Osteoblast (primary cell): Measurements from ENCODE around the gene ZC3H10. TPM values are rescaled to one million over a fixed set of nuclear protein-coding genes. Genes with fewer than 3 reads are reported as not detected.

ENCODE experiments used
- DNase-seq: peaks from one replicate; pipeline ENCODE4 v3.0.0; 2011; ENCODE audit warnings: low spot score, mixed read lengths; ENCODE audit not compliant: insufficient read length; ENCODE audit errors: missing footprints
- H2AFZ ChIP-seq: 2 replicates; pipeline ENCODE4 v1.6.0; 2011; ENCODE audit warnings: mild to moderate bottlenecking, low read length
- H3K27ac ChIP-seq: 2 replicates; pipeline ENCODE4 v1.5.1; 2011; ENCODE audit warnings: mild to moderate bottlenecking, low read depth, low read length, moderate library complexity
- H3K27me3 ChIP-seq: 2 replicates; pipeline ENCODE4 v1.6.0; 2012; ENCODE audit warnings: mild to moderate bottlenecking, control low read depth, inconsistent platforms, low read length, moderate library complexity; ENCODE audit not compliant: insufficient read depth
- H3K36me3 ChIP-seq: 2 replicates; pipeline ENCODE4 v1.5.1; 2011; ENCODE audit warnings: mild to moderate bottlenecking, low read length, control low read depth, moderate library complexity; ENCODE audit not compliant: insufficient read depth
- H3K4me1 ChIP-seq: 2 replicates; pipeline ENCODE4 v1.5.1; 2011; ENCODE audit warnings: mild to moderate bottlenecking, low read length, control low read depth, moderate library complexity; ENCODE audit not compliant: insufficient read depth
- H3K4me2 ChIP-seq: 2 replicates; pipeline ENCODE4 v1.6.0; 2011; ENCODE audit warnings: mild to moderate bottlenecking, low read length; ENCODE audit not compliant: insufficient read depth
- H3K4me3 ChIP-seq: fragments of 200-600 bp; sonication (generic); 3 replicates; pipeline ENCODE4 v1.5.1; 2012; ENCODE audit warnings: mild to moderate bottlenecking, low read length, inconsistent platforms; ENCODE audit not compliant: insufficient read depth
- H3K79me2 ChIP-seq: 2 replicates; pipeline ENCODE4 v1.6.0; 2012; ENCODE audit warnings: mild to moderate bottlenecking, low read length, control low read depth, inconsistent platforms; ENCODE audit not compliant: insufficient read depth
- H3K9me3 ChIP-seq: 2 replicates; pipeline ENCODE4 v1.5.1; 2011; ENCODE audit warnings: low read depth, low read length, control low read depth
- H4K20me1 ChIP-seq: 2 replicates; pipeline ENCODE4 v1.6.0; 2012; ENCODE audit warnings: mild to moderate bottlenecking, low read length, control low read depth; ENCODE audit not compliant: insufficient read depth
- total RNA-seq: library from RNA; depleted of rRNA; stranded (reverse); fragments of >200 nt; gene quantifications from 2 replicates; pipeline ENCODE4 v1.2.3, GENCODE V29; 2012
- TF ChIP-seq, protein P1 (sequence below): IDR thresholded peaks from 2 replicates; pipeline ENCODE4 v1.5.1; 2011; ENCODE audit warnings: mild to moderate bottlenecking, low read depth, low read length, moderate library complexity; ENCODE audit errors: extremely low read depth

The ZC3H10 gene
- total RNA-seq, 1 donor = 9.0 TPM

DNA sequence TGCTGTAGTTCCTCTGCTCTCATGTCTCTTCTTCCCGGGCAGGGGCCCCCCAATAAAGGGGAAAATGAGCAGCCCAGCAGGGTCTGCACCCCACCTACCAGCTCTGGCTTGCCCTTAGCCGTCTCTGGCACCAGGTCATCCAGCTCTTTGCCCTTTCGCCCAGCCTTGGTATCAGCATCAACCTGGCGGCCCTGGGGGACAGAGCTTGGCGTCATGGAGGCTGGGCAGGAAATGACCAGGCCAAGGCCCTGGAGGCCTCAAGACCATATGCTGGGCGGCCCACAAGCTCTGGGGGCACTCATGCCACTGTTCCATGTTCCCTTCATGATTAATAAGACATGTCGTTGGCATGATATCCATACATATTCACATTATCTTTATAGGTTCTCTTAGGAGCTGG, 54.8 kb downstream of the ZC3H10 start:
- Histone ChIP-seq H3K36me3 (peaks cover 79% of the 10 kb centered on the region), H3K27ac (no peak overlapping the region), H3K4me3 (no peak overlapping the region), H3K4me2 (no peak overlapping the region), H3K9me3 (no peaks in the 10 kb centered on the region), H2AFZ (no peak overlapping the region), H3K27me3 (no peaks in the 10 kb centered on the region), H4K20me1 (no peaks in the 10 kb centered on the region), H3K79me2 (no peaks in the 10 kb centered on the region), H3K4me1 (no peaks in the 10 kb centered on the region)
- TF ChIP-seq, protein P1, sequence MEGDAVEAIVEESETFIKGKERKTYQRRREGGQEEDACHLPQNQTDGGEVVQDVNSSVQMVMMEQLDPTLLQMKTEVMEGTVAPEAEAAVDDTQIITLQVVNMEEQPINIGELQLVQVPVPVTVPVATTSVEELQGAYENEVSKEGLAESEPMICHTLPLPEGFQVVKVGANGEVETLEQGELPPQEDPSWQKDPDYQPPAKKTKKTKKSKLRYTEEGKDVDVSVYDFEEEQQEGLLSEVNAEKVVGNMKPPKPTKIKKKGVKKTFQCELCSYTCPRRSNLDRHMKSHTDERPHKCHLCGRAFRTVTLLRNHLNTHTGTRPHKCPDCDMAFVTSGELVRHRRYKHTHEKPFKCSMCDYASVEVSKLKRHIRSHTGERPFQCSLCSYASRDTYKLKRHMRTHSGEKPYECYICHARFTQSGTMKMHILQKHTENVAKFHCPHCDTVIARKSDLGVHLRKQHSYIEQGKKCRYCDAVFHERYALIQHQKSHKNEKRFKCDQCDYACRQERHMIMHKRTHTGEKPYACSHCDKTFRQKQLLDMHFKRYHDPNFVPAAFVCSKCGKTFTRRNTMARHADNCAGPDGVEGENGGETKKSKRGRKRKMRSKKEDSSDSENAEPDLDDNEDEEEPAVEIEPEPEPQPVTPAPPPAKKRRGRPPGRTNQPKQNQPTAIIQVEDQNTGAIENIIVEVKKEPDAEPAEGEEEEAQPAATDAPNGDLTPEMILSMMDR = no peak
- no peak for DNase-seq

Other genes with a start within 250 kb of the ZC3H10 start
- 25.0 and 31.5 TPM in 2 replicates for gene PYM1, start 190.4 kb upstream of the ZC3H10 start, total RNA-seq
- 32.6 and 36.5 TPM in 2 replicates for gene DGKA, start 187.1 kb upstream of the ZC3H10 start, total RNA-seq
- 0.59 and 0.72 TPM in 2 replicates for gene PMEL, start 152.2 kb upstream of the ZC3H10 start, total RNA-seq
- gene CDK2, start 151.4 kb upstream of the ZC3H10 start, total RNA-seq = 13.0 and 13.4 TPM in 2 replicates
- 82.9 and 87.5 TPM in 2 replicates for gene RAB5B, start 144.2 kb upstream of the ZC3H10 start, total RNA-seq
- gene SUOX, start 121.0 kb upstream of the ZC3H10 start, total RNA-seq = 12.3 and 13.0 TPM in 2 replicates
- gene IKZF4, start 97.2 kb upstream of the ZC3H10 start, total RNA-seq = 1.2 and 2.5 TPM in 2 replicates
- 162 and 459 TPM in 2 replicates for gene RPS26, start 76.3 kb upstream of the ZC3H10 start, total RNA-seq
- 1.1 and 2.4 TPM in 2 replicates for gene ERBB3, start 38.1 kb upstream of the ZC3H10 start, total RNA-seq
- 99.0 and 115 TPM in 2 replicates for gene PA2G4, start 13.7 kb upstream of the ZC3H10 start, total RNA-seq
- 1,930 and 2,844 TPM in 2 replicates for gene RPL41, start 1.6 kb upstream of the ZC3H10 start, total RNA-seq
- 239 and 304 TPM in 2 replicates for gene ESYT1, start 10.0 kb downstream of the ZC3H10 start, total RNA-seq
- 49.8 and 53.9 TPM in 2 replicates for gene MYL6B, start 34.3 kb downstream of the ZC3H10 start, total RNA-seq
- 848 and 873 TPM in 2 replicates for gene MYL6, start 40.1 kb downstream of the ZC3H10 start, total RNA-seq
- 65.9 and 70.4 TPM in 2 replicates for gene SMARCC2, start 71.2 kb downstream of the ZC3H10 start, total RNA-seq
- 155 and 159 TPM in 2 replicates for gene RNF41, start 103.7 kb downstream of the ZC3H10 start, total RNA-seq
- 26.8 and 27.4 TPM in 2 replicates for gene NABP2, start 106.1 kb downstream of the ZC3H10 start, total RNA-seq
- gene SLC39A5, start 111.8 kb downstream of the ZC3H10 start, total RNA-seq = not detected in 2 replicates
- 17.7 and 18.8 TPM in 2 replicates for gene ANKRD52, start 140.1 kb downstream of the ZC3H10 start, total RNA-seq
- gene COQ10A, start 148.7 kb downstream of the ZC3H10 start, total RNA-seq = 10.1 and 14.4 TPM in 2 replicates
- 106 and 114 TPM in 2 replicates for gene CS, start 182.1 kb downstream of the ZC3H10 start, total RNA-seq
- gene CNPY2, start 197.7 kb downstream of the ZC3H10 start, total RNA-seq = 82.5 and 83.7 TPM in 2 replicates
- gene PAN2, start 215.7 kb downstream of the ZC3H10 start, total RNA-seq = 10.5 and 19.2 TPM in 2 replicates
- gene IL23A, start 220.6 kb downstream of the ZC3H10 start, total RNA-seq = not detected in 2 replicates
- gene STAT2, start 241.8 kb downstream of the ZC3H10 start, total RNA-seq = 567 and 652 TPM in 2 replicates
- not detected in 2 replicates for gene APOF, start 244.6 kb downstream of the ZC3H10 start, total RNA-seq